Panc1 (cell line): Measurements from ENCODE around the gene BMP7. TPM values are rescaled to one million over a fixed set of nuclear protein-coding genes. Genes with fewer than 3 reads are reported as not detected.

Experiments used
- ATAC-seq: fragments of 200-7000 bp; cut with Tn5 transposase; 2 replicates; pipeline ENCODE4 v1.9.1; 2020; ENCODE audit warnings: mild to moderate bottlenecking, moderate library complexity
- BruUV-seq: library from RNA; stranded (reverse); fragments of 400-500 nt; replicated peaks from 2 replicates; lab custom pipeline; 2021; lab: Mats Ljungman, UMichigan
- CTCF ChIA-PET: fragments of 300-600 bp; sonication (Branson Sonifier 250); formaldehyde crosslinking; loops from one replicate; lab custom pipeline; 2022; ENCODE audit warnings: antibody characterized with exemption; lab: Charles Lee
- POLR2A ChIA-PET: fragments of 300-600 bp; sonication (Branson Sonifier 250); formaldehyde crosslinking; loops from one replicate; lab custom pipeline; 2022; ENCODE audit warnings: antibody characterized with exemption; lab: Charles Lee
- DNase-seq: peaks from one replicate; pipeline ENCODE4 v3.0.0-alpha.2; 2010; ENCODE audit warnings: low read depth, low spot score
- H3K27ac ChIP-seq: 2 replicates; pipeline ENCODE4 v1.5.1; 2011; ENCODE audit warnings: mild to moderate bottlenecking, low read length, inconsistent platforms
- H3K27me3 ChIP-seq: fragments of 200-500 bp; sonication (Bioruptor generic); 2 replicates; pipeline ENCODE4 v1.6.0; 2014; ENCODE audit warnings: low read length, inconsistent platforms; ENCODE audit not compliant: control insufficient read depth, insufficient read depth
- H3K36me3 ChIP-seq: fragments of 200-500 bp; sonication (Bioruptor generic); 2 replicates; pipeline ENCODE4 v1.5.1; 2014; ENCODE audit warnings: inconsistent platforms, mild to moderate bottlenecking, low read length, moderate library complexity; ENCODE audit not compliant: control insufficient read depth, insufficient read depth
- H3K4me1 ChIP-seq: 2 replicates; pipeline ENCODE4 v1.5.1; 2011; ENCODE audit warnings: inconsistent platforms, mild to moderate bottlenecking, low read length, moderate library complexity; ENCODE audit not compliant: control insufficient read depth, insufficient read depth
- H3K4me3 ChIP-seq, 2 experiments: 2 replicates each; pipeline ENCODE4 v1.5.1; 2011 to 2012; ENCODE audit warnings: low read depth in 2 of 2, low read length in 2 of 2, mild to moderate bottlenecking in 2 of 2, inconsistent platforms in 1 of 2, moderate library complexity in 1 of 2
- H3K9me3 ChIP-seq: fragments of 200-500 bp; sonication (Bioruptor generic); 2 replicates; pipeline ENCODE4 v1.5.1; 2014; ENCODE audit warnings: low read depth, mild to moderate bottlenecking, inconsistent platforms, low read length, moderate library complexity; ENCODE audit not compliant: control insufficient read depth, insufficient read depth
- CTCF ChIP-seq: fragments of 450-650 bp; IDR thresholded peaks from 2 replicates; pipeline ENCODE4 v1.5.1; 2017; ENCODE audit warnings: mild to moderate bottlenecking
- POLR2AphosphoS5 ChIP-seq: IDR thresholded peaks from 2 replicates; pipeline ENCODE4 v1.6.1; 2012; ENCODE audit warnings: mild to moderate bottlenecking, low read depth, low read length, moderate library complexity
- REST ChIP-seq, 2 experiments: IDR thresholded peaks; 2 replicates each; pipeline ENCODE4 v1.6.1; 2011 to 2012; ENCODE audit warnings: low read depth in 2 of 2, control low read depth in 1 of 2, low read length in 1 of 2, mild to moderate bottlenecking in 1 of 2, moderate library complexity in 1 of 2; ENCODE audit not compliant: insufficient read depth in 1 of 2
- SIN3A ChIP-seq: IDR thresholded peaks from 2 replicates; pipeline ENCODE4 v1.6.1; 2012; ENCODE audit warnings: low read depth, mild to moderate bottlenecking, low read length, moderate library complexity, borderline replicate concordance; ENCODE audit not compliant: insufficient read depth
- TCF7L2 ChIP-seq: IDR thresholded peaks from 2 replicates; pipeline ENCODE4 v1.6.1; 2011; ENCODE audit warnings: mild to moderate bottlenecking, low read depth, low read length, inconsistent platforms
- in situ Hi-C: cut with HindIII; loops from 2 replicates; pipeline ENCODE4 v1.10.0; 2016; ENCODE audit warnings: low sequenced_read_pairs, low pct_unique_long_range_greater_than_20kb
- intact Hi-C: fragments of 100-400 bp; cut with micrococcal nuclease; formaldehyde crosslinking; loops from one replicate; pipeline ENCODE4 v1.10.0; 2022; ENCODE audit not compliant: unreplicated experiment
- total RNA-seq: library from RNA; stranded (reverse); gene quantifications from one replicate; pipeline ENCODE4 v1.2.1, GENCODE V29; 2021; ENCODE audit not compliant: unreplicated experiment

Gene BMP7
- total RNA-seq, 1 experiment from 2014 or later = 11.5 TPM

DNA sequence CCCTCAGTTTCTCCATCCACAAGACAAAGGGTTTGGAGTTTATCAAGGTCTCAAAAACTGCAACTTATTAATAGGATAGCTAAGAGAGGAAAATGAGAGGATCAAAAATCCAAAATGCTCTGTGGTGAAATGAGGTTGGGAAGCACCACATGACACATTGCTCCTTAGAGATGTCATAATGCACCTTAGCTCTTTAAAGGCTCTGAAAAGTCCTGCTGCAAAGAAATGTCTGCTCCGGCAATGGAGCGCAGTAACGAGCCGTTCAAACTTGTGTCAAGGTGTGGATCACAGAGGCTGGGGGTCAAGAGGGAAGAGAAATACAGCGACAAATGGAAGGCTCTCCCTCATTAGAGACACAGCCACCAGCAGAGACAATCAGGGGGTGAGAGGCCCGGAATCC lies 53.1 kb downstream of the BMP7 start:
- no TSS peak for BruUV-seq
- CTCF ChIA-PET = no interaction called here
- intact Hi-C loops = no loop called here

GRCh38 chr20:57212534-57213276 lies 53.7 kb downstream of the BMP7 start:
- ATAC-seq (peak; percentile 99), DNase-seq (no peak)
- Histone ChIP-seq H3K9me3 (no peaks in the 10 kb centered on the region), H3K36me3 (no peaks in the 10 kb centered on the region), H3K27ac (peak overlapping the region; percentile 7; the same call in 1 of the 2 replicates), H3K4me3 (peak overlapping the region in 1 of 2 experiments; percentile 23; a peak in 2 of 4 replicates), H3K27me3 (no peaks in the 10 kb centered on the region), H3K4me1 (peaks cover 12% of the 10 kb centered on the region)
- POLR2A ChIA-PET = no interaction called here
- CTCF ChIA-PET = no interaction called here
- TF ChIP-seq POLR2AphosphoS5 (no peak), CTCF (no peak), SIN3A (no peak), TCF7L2 (peak; percentile 98), REST (IDR thresholded peaks at IDR 0.05; ENCODE audit: insufficient read depth in 1 of 2, low read depth in 2 of 2, low read length in 1 of 2) (no peak)
- in situ Hi-C loops (no loop called here), intact Hi-C loops (no loop called here)
- BruUV-seq = no TSS peak

More for the DNA sequence above, 53.1 kb downstream of the BMP7 start:
- ATAC-seq = no peak
- Histone ChIP-seq H3K9me3 (no peaks in the 10 kb centered on the region), H3K36me3 (no peaks in the 10 kb centered on the region), H3K27me3 (no peaks in the 10 kb centered on the region), H3K27ac (no peak overlapping the region), H3K4me3 (no peak overlapping the region), H3K4me1 (peaks cover 12% of the 10 kb centered on the region)
- POLR2A ChIA-PET = no interaction called here
- in situ Hi-C loops = no loop called here
- DNase-seq = no peak
- TF ChIP-seq CTCF = no peak
- no peak for TF ChIP-seq SIN3A
- TF ChIP-seq REST (IDR thresholded peaks at IDR 0.05; ENCODE audit: insufficient read depth in 1 of 2, low read depth in 2 of 2, low read length in 1 of 2) = no peak
- no peak for TF ChIP-seq TCF7L2
- no peak for TF ChIP-seq POLR2AphosphoS5
